Ishikawa (cell line): Measurements from ENCODE around the gene GALNT2.

ENCODE experiments used
- CEBPB ChIP-seq: IDR thresholded peaks from 2 replicates; pipeline ENCODE4 v1.6.1; 2012
- CREB1 ChIP-seq: IDR thresholded peaks from 2 replicates; pipeline ENCODE4 v1.6.1; 2012; ENCODE audit warnings: low read depth
- EGR1 ChIP-seq: IDR thresholded peaks from 2 replicates; pipeline ENCODE4 v1.6.1; 2012
- EP300 ChIP-seq: IDR thresholded peaks from 2 replicates; pipeline ENCODE4 v1.6.1; 2012; ENCODE audit warnings: borderline replicate concordance
- FOXM1 ChIP-seq: IDR thresholded peaks from 2 replicates; pipeline ENCODE4 v1.6.1; 2012; ENCODE audit warnings: low read depth, borderline replicate concordance
- NFIC ChIP-seq: IDR thresholded peaks from 2 replicates; pipeline ENCODE4 v1.6.1; 2012
- RAD21 ChIP-seq: IDR thresholded peaks from 2 replicates; pipeline ENCODE4 v1.6.1; 2012; ENCODE audit warnings: low read depth
- REST ChIP-seq: IDR thresholded peaks from 2 replicates; pipeline ENCODE4 v1.6.1; 2012; ENCODE audit warnings: low read depth, mild to moderate bottlenecking
- TAF1 ChIP-seq: IDR thresholded peaks from 2 replicates; pipeline ENCODE4 v1.6.1; 2012; ENCODE audit warnings: low read depth, mild to moderate bottlenecking
- TCF12 ChIP-seq: IDR thresholded peaks from 2 replicates; pipeline ENCODE4 v1.6.1; 2012; ENCODE audit warnings: low read depth
- TEAD4 ChIP-seq: IDR thresholded peaks from 2 replicates; pipeline ENCODE4 v1.6.1; 2012
- USF1 ChIP-seq: IDR thresholded peaks from 2 replicates; pipeline ENCODE4 v1.6.1; 2012
- YY1 ChIP-seq: IDR thresholded peaks from 2 replicates; pipeline ENCODE4 v1.6.1; 2012; ENCODE audit warnings: low read depth
- ZBTB7A ChIP-seq: IDR thresholded peaks from 2 replicates; pipeline ENCODE4 v1.6.1; 2012; ENCODE audit warnings: low read depth
- TF ChIP-seq, protein P1 (sequence below): IDR thresholded peaks from 2 replicates; pipeline ENCODE4 v1.6.1; 2012

Gene GALNT2

GRCh38 chr1:230262867-230263567 lies 196.0 kb downstream of the GALNT2 start:
- TF ChIP-seq CEBPB (no peak), TCF12 (no peak)

DNA sequence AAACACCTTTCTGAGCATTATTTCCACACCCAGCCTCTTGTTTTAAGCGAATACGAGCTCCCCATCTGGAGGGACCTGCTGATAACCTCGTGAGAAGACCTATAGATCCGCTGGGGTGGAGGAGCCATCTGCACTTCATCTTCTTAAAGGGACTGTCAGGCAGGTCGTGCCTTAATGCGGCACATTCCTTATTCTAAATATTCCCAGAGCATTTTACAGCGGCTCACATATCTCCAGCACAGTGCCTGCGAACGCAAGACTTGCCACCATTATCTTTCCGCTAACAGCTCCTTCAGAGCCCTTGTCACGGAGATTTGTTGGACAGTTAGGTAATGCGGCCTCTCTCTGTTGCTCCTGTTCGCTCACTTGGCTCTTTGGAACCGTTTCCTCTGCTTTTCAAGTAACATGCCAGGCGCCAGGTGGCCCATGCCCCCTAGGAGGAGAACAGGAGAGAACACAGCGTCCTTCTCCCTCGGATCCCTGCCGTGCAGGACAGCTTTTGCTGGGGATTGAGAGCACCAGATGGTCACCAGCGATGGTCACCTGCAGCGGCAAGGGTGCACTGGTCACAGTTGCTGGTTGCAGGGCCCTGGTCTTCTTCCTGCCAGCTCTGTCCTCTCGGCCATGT lies 196.6 kb downstream of the GALNT2 start:
- TF ChIP-seq YY1 (no peak), USF1 (no peak), NFIC (no peak), EGR1 (no peak), ZBTB7A (no peak), CREB1 (no peak), REST (no peak), CEBPB (no peak), TEAD4 (no peak), EP300 (no peak), TCF12 (no peak)
- TF ChIP-seq, protein P1, sequence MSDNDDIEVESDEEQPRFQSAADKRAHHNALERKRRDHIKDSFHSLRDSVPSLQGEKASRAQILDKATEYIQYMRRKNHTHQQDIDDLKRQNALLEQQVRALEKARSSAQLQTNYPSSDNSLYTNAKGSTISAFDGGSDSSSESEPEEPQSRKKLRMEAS: no peak

- TF ChIP-seq EP300 (no peak), NFIC (no peak), CREB1 (no peak), TAF1 (no peak), FOXM1 (no peak), REST (no peak), EGR1 (no peak), TEAD4 (no peak), CEBPB (no peak), RAD21 (no peak), TCF12 (no peak), YY1 (no peak)
Measured at GRCh38 chr1:230264342-230264741, 197.3 kb downstream of the GALNT2 start.

- TF ChIP-seq CEBPB (no peak), TEAD4 (no peak), REST (no peak), RAD21 (no peak), NFIC (no peak), TAF1 (no peak), EP300 (no peak), EGR1 (no peak), ZBTB7A (no peak), YY1 (no peak), CREB1 (no peak), FOXM1 (no peak)
Measured at GRCh38 chr1:230265200-230266115, 198.4 kb downstream of the GALNT2 start.
